Astrocyte (in vitro differentiated cells and primary cell): Measurements from ENCODE around the gene CDKL2.

Experiments
- CTCF ChIP-seq: IDR thresholded peaks from 2 replicates; pipeline ENCODE4 v1.5.1; 2011; ENCODE audit warnings: low read depth, mild to moderate bottlenecking, inconsistent platforms, low read length, moderate library complexity; ENCODE audit not compliant: insufficient read depth
- EZH2 ChIP-seq: IDR thresholded peaks from 2 replicates; pipeline ENCODE4 v1.6.1; 2012; ENCODE audit warnings: mild to moderate bottlenecking, low read length, inconsistent platforms; ENCODE audit not compliant: insufficient read depth

- TF ChIP-seq CTCF (no peak), EZH2 (no peak)
Measured at GRCh38 chr4:75565481-75565880, 64.8 kb downstream of the CDKL2 start.
